Astrocyte (in vitro differentiated cells and primary cell): ENCODE measurements around the gene CAMKMT. TPM values are rescaled to one million over a fixed set of nuclear protein-coding genes. Genes with fewer than 3 reads are reported as not detected.

Experiments
- DNase-seq: peaks from one replicate; pipeline ENCODE4 v3.0.0-alpha.2; 2010; ENCODE audit warnings: low read depth
- FAIRE-seq: peaks from 2 replicates; lab custom pipeline; 2011; peaks lifted over from hg19 to GRCh38; lab: Jason Lieb, UNC
- H2AFZ ChIP-seq: 2 replicates; pipeline ENCODE4 v1.6.0; 2012; ENCODE audit warnings: low read depth, low read length, inconsistent platforms
- H3K27ac ChIP-seq: 2 replicates; pipeline ENCODE4 v1.5.1; 2011; ENCODE audit warnings: low read depth, low read length, inconsistent platforms
- H3K27me3 ChIP-seq: 2 replicates; pipeline ENCODE4 v1.6.0; 2011; ENCODE audit warnings: low read length, inconsistent platforms; ENCODE audit not compliant: insufficient read depth
- H3K36me3 ChIP-seq: 2 replicates; pipeline ENCODE4 v1.5.1; 2011; ENCODE audit warnings: low read length, inconsistent platforms; ENCODE audit not compliant: insufficient read depth
- H3K4me1 ChIP-seq: 2 replicates; pipeline ENCODE4 v1.5.1; 2011; ENCODE audit warnings: low read length, inconsistent platforms; ENCODE audit not compliant: insufficient read depth
- H3K4me2 ChIP-seq: 2 replicates; pipeline ENCODE4 v1.6.0; 2012; ENCODE audit warnings: low read length, inconsistent platforms
- H3K4me3 ChIP-seq: 2 replicates; pipeline ENCODE4 v1.5.1; 2011; ENCODE audit warnings: low read depth, mild to moderate bottlenecking, low read length, inconsistent platforms; ENCODE audit not compliant: insufficient read depth
- H3K79me2 ChIP-seq: 2 replicates; pipeline ENCODE4 v1.6.0; 2012; ENCODE audit warnings: mild to moderate bottlenecking, low read length, inconsistent platforms; ENCODE audit not compliant: insufficient read depth
- H3K9ac ChIP-seq: 2 replicates; pipeline ENCODE4 v1.6.0; 2012; ENCODE audit warnings: mild to moderate bottlenecking, low read length, inconsistent platforms
- H3K9me3 ChIP-seq: 2 replicates; pipeline ENCODE4 v1.5.1; 2012; ENCODE audit warnings: low read depth, mild to moderate bottlenecking, low read length, inconsistent platforms; ENCODE audit not compliant: insufficient read depth
- H4K20me1 ChIP-seq: 2 replicates; pipeline ENCODE4 v1.6.0; 2012; ENCODE audit warnings: low read length, inconsistent platforms; ENCODE audit not compliant: insufficient read depth
- H3K27ac Mint-ChIP-seq: one replicate; pipeline ENCODE4 v1.8.0; 2021; ENCODE audit warnings: mild to moderate bottlenecking, mixed read lengths; ENCODE audit not compliant: unreplicated experiment
- H3K27me3 Mint-ChIP-seq: one replicate; pipeline ENCODE4 v1.8.0; 2021; ENCODE audit warnings: low read depth, mixed read lengths; ENCODE audit not compliant: unreplicated experiment
- H3K36me3 Mint-ChIP-seq: one replicate; pipeline ENCODE4 v1.8.0; 2021; ENCODE audit warnings: low read depth, mixed read lengths; ENCODE audit not compliant: unreplicated experiment
- H3K4me1 Mint-ChIP-seq: one replicate; pipeline ENCODE4 v1.8.0; 2021; ENCODE audit warnings: low read depth, mixed read lengths; ENCODE audit not compliant: unreplicated experiment
- H3K4me3 Mint-ChIP-seq: one replicate; pipeline ENCODE4 v1.8.0; 2021; ENCODE audit warnings: mild to moderate bottlenecking, moderate library complexity, mixed read lengths; ENCODE audit not compliant: unreplicated experiment
- H3K9me3 Mint-ChIP-seq: one replicate; pipeline ENCODE4 v1.8.0; 2021; ENCODE audit warnings: mild to moderate bottlenecking, mixed read lengths; ENCODE audit not compliant: unreplicated experiment
- EZH2 ChIP-seq: IDR thresholded peaks from 2 replicates; pipeline ENCODE4 v1.6.1; 2012; ENCODE audit warnings: mild to moderate bottlenecking, low read length, inconsistent platforms; ENCODE audit not compliant: insufficient read depth
- total RNA-seq: library from RNA; stranded (reverse); gene quantifications from 2 replicates; pipeline ENCODE4 v1.2.1, GENCODE V29; 2021
- TF ChIP-seq, protein P1 (sequence below): IDR thresholded peaks from 2 replicates; pipeline ENCODE4 v1.5.1; 2011; ENCODE audit warnings: low read depth, mild to moderate bottlenecking, inconsistent platforms, low read length, moderate library complexity; ENCODE audit not compliant: insufficient read depth

CAMKMT gene
- total RNA-seq, 1 donor from 2014 or later: 9.3 TPM

DNA sequence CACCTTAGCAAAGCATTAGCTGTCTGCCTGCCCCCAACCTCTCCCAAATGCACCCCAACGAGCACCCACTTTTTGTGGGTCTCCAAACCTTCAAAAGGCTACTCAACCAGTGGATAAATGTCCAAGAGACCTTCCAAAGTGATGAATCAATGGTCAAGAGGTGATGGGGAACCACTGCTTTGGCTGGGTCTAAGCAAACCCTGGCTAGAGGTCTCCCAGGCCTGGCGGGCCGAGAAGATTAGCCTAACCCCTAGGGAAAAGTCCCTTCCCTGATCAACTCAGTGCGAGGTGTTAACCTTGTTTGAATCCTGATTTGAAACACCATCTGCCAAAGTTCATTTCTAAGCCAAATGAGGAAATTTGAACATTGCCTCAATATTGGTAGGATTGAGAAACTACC is 435.0 kb downstream of the CAMKMT start:
- Histone ChIP-seq H3K4me3 (no peak overlapping the region), H3K79me2 (no peaks in the 10 kb centered on the region), H3K27me3 (peaks cover 36% of the 10 kb centered on the region), H2AFZ (no peak overlapping the region), H3K27ac (no peak overlapping the region), H3K36me3 (no peaks in the 10 kb centered on the region), H3K9me3 (no peaks in the 10 kb centered on the region), H3K4me1 (no peaks in the 10 kb centered on the region), H4K20me1 (no peaks in the 10 kb centered on the region), H3K4me2 (no peak overlapping the region), H3K9ac (no peak overlapping the region)
- TF ChIP-seq, protein P1, sequence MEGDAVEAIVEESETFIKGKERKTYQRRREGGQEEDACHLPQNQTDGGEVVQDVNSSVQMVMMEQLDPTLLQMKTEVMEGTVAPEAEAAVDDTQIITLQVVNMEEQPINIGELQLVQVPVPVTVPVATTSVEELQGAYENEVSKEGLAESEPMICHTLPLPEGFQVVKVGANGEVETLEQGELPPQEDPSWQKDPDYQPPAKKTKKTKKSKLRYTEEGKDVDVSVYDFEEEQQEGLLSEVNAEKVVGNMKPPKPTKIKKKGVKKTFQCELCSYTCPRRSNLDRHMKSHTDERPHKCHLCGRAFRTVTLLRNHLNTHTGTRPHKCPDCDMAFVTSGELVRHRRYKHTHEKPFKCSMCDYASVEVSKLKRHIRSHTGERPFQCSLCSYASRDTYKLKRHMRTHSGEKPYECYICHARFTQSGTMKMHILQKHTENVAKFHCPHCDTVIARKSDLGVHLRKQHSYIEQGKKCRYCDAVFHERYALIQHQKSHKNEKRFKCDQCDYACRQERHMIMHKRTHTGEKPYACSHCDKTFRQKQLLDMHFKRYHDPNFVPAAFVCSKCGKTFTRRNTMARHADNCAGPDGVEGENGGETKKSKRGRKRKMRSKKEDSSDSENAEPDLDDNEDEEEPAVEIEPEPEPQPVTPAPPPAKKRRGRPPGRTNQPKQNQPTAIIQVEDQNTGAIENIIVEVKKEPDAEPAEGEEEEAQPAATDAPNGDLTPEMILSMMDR: no peak
- no peak for TF ChIP-seq EZH2
- Mint-ChIP-seq H3K27me3 (peaks cover 41% of the 10 kb centered on the region), H3K4me3 (no peak overlapping the region), H3K36me3 (no peaks in the 10 kb centered on the region), H3K9me3 (no peaks in the 10 kb centered on the region), H3K4me1 (no peaks in the 10 kb centered on the region), H3K27ac (no peak overlapping the region)
- DNase-seq (no peak), FAIRE-seq (no peak)

- no peaks in the 10 kb centered on the region for H3K4me1 Mint-ChIP-seq
- Histone ChIP-seq H3K4me2 (no peak overlapping the region), H2AFZ (no peak overlapping the region), H3K4me3 (no peak overlapping the region), H3K27ac (no peak overlapping the region), H3K4me1 (peaks cover 6% of the 10 kb centered on the region), H4K20me1 (no peaks in the 10 kb centered on the region), H3K27me3 (peaks cover 48% of the 10 kb centered on the region), H3K36me3 (no peaks in the 10 kb centered on the region), H3K79me2 (no peaks in the 10 kb centered on the region), H3K9me3 (no peaks in the 10 kb centered on the region), H3K9ac (no peak overlapping the region)
- H3K36me3 Mint-ChIP-seq: no peaks in the 10 kb centered on the region
- no peak overlapping the region for H3K27ac Mint-ChIP-seq
- peaks cover 47% of the 10 kb centered on the region for H3K27me3 Mint-ChIP-seq
- DNase-seq (no peak), FAIRE-seq (no peak)
- no peak overlapping the region for H3K4me3 Mint-ChIP-seq
- no peak for TF ChIP-seq EZH2
- TF ChIP-seq, protein P1: no peak
- no peaks in the 10 kb centered on the region for H3K9me3 Mint-ChIP-seq
Observed at GRCh38 chr2:44798139-44798659, 436.5 kb downstream of the CAMKMT start.

- no peaks in the 10 kb centered on the region for H3K4me1 Mint-ChIP-seq
Observed at GRCh38 chr2:44799105-44799504, 437.4 kb downstream of the CAMKMT start.

More at GRCh38 chr2:44799105-44799504, 437.4 kb downstream of the CAMKMT start:
- Mint-ChIP-seq H3K27ac (no peak overlapping the region), H3K4me3 (no peak overlapping the region), H3K36me3 (no peaks in the 10 kb centered on the region), H3K27me3 (peaks cover 50% of the 10 kb centered on the region), H3K9me3 (no peaks in the 10 kb centered on the region)
- H3K4me2 ChIP-seq: no peak overlapping the region
- DNase-seq (no peak), FAIRE-seq (no peak)
- no peak overlapping the region for H2AFZ ChIP-seq
- no peak overlapping the region for H3K27ac ChIP-seq
- H3K79me2 ChIP-seq: no peaks in the 10 kb centered on the region
- H3K36me3 ChIP-seq: no peaks in the 10 kb centered on the region
- H3K4me1 ChIP-seq: peaks cover 6% of the 10 kb centered on the region
- no peaks in the 10 kb centered on the region for H3K9me3 ChIP-seq
- no peak for TF ChIP-seq EZH2
- TF ChIP-seq, protein P1: no peak
- H3K4me3 ChIP-seq: no peak overlapping the region
- H4K20me1 ChIP-seq: no peaks in the 10 kb centered on the region
- H3K9ac ChIP-seq: no peak overlapping the region
- H3K27me3 ChIP-seq: peaks cover 57% of the 10 kb centered on the region
